Coronary artery (tissue), 2 donors: ENCODE data around the gene CYSLTR2.

ENCODE experiments used
- DNase-seq: peaks from one replicate; pipeline ENCODE4 v3.0.0-alpha.2; 2017; ENCODE audit warnings: low spot score
- H3K27ac ChIP-seq, 2 donors: fragments of 200-600 bp; sonication (generic); one replicate each; pipeline ENCODE4 v1.5.1; 2016 to 2019
- H3K4me3 ChIP-seq: fragments of 200-600 bp; sonication (generic); 2 replicates; pipeline ENCODE4 v1.5.1; 2016; ENCODE audit warnings: mild to moderate bottlenecking, moderate library complexity
- CTCF ChIP-seq: fragments of 200-600 bp; sonication (generic); IDR thresholded peaks from one replicate; pipeline ENCODE4 v1.5.1; 2019; ENCODE audit warnings: antibody characterized with exemption

The CYSLTR2 gene

GRCh38 chr13:48634636-48635035 is 19.1 kb upstream of the CYSLTR2 start:
- DNase-seq = no peak
- TF ChIP-seq CTCF = no peak

DNA sequence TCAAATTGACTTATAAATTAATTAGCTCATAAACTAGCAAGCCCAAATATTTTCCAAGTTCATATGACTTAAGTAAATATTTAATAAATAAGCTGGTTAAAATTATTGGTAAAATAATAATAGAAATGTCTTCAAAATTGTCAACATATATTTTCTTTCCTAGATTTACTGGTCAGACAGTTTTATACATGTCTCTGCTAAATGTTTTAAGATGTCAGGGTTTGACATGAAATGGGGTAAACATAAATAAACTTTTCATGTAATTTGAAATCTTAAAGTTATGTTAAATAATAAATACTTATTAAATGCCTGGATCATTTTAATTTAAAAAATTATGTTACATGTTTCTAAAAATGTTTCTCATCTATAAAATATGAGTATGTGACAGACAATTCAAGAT is 18.3 kb upstream of the CYSLTR2 start:
- DNase-seq = no peak
- no peak overlapping the region for H3K27ac ChIP-seq
- no peak for TF ChIP-seq CTCF
- no peak overlapping the region for H3K4me3 ChIP-seq

More at GRCh38 chr13:48634636-48635035, 19.1 kb upstream of the CYSLTR2 start:
- no peak overlapping the region for H3K4me3 ChIP-seq
- H3K27ac ChIP-seq = no peak overlapping the region

DNA sequence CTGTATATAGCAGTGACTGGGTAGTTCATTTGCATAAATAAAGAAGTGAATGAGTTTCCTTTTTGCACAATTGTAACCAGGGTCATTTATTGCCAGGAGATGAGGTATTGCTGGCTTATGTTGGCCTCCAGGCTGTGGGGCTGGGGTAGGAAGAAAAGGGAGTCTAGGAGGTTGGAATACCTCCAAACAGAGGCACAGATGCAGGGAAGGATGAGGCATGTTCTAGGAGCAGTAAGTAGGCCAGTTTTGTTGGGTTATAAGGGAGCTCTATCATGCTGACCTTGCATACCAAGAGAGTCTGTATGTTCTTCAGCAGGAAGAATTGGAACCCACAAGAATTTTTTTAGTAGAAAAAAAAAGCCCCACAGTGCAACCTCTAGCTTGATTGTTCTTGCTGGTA is 17.2 kb upstream of the CYSLTR2 start:
- no peak overlapping the region for H3K4me3 ChIP-seq
- TF ChIP-seq CTCF = no peak
- H3K27ac ChIP-seq = no peak overlapping the region
- DNase-seq = no peak

DNA sequence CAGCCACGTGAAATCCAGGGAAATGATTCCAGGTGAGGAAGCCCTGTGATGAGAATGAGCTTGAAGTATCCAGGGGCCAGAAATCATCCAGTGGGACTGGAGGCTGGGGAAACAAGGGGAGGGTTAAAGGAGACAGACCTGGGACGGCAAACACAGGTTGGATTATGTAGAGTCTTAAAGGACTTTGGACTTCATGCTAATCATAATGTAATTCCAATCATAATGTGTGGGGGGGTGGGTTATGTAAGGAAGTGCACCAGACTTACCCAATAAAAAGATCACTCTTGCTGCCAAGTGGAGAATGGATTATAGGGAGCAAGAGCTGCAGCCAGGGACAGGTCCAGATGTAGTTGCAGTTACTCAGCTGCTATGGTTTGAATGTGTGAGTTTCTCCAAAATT is 16.1 kb upstream of the CYSLTR2 start:
- no peak for TF ChIP-seq CTCF
- no peak for DNase-seq
- no peak overlapping the region for H3K27ac ChIP-seq
- H3K4me3 ChIP-seq = no peak overlapping the region

DNA sequence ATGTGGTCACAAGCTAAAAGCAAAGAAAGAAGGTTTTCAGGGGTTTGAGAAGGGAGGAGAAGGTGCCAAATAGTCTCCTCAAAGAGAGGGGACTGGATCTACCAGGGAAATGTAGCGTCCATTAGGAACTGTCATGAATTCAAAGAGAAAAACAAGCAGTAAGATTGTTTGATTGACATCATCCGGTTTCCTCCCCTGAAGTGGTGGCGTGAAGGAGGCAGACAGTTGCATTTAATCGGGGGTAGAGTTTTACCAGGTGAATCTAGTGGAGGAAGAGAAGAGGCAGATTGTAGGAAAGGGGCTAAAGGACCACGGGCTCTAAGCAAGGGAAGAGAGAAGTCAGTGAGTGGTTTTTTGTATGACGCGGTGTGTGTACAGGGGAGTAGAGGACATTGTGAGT is 13.0 kb upstream of the CYSLTR2 start:
- no peak for DNase-seq
- no peak overlapping the region for H3K27ac ChIP-seq
- no peak overlapping the region for H3K4me3 ChIP-seq
- TF ChIP-seq CTCF = no peak

- no peak for DNase-seq
- TF ChIP-seq CTCF = no peak
- Histone ChIP-seq H3K27ac (no peak overlapping the region), H3K4me3 (no peak overlapping the region)
These were observed 12.3 kb upstream of the CYSLTR2 start for GRCh38 chr13:48641404-48641803.

- H3K27ac ChIP-seq = no peak overlapping the region
- TF ChIP-seq CTCF = no peak
- no peak for DNase-seq
- H3K4me3 ChIP-seq = no peak overlapping the region
These were observed 11.7 kb upstream of the CYSLTR2 start for GRCh38 chr13:48642061-48642460.
